ENCODE data around the gene IFFO2. TPM values are rescaled to one million over a fixed set of nuclear protein-coding genes. Genes with fewer than 3 reads are reported as not detected.

The IFFO2 gene
- total RNA-seq, 5 donors from 2014 or later (not counting 1 experiment from before 2014, with no cell fraction given): 36.0 to 76.2 (median 37.7) TPM

Other genes starting within 250 kb of the IFFO2 start
- gene TAS1R2, start 97.0 kb downstream of the IFFO2 start, total RNA-seq: not detected
- 1 to 10 TPM in 4 of 5 donors, under 1 TPM in 1; 0.85 to 2.8 (median 2.2) TPM for gene ALDH4A1, start 54.1 kb downstream of the IFFO2 start, total RNA-seq